ENCODE measurements around the gene KRTAP10-7. TPM values are rescaled to one million over a fixed set of nuclear protein-coding genes. Genes with fewer than 3 reads are reported as not detected.
"Not testable (repeated sequence)": the region's sequence is repeated elsewhere in the genome, so short reads cannot be mapped to it uniquely, and the experiment has no call there.

Gene KRTAP10-7
- total RNA-seq, 6 experiments from 2014 or later = not detected

- 75% methylated on average over 3 of the region's 9 CpGs for WGBS (ENCODE audit: insufficient coverage, low coverage, low lambda C conversion rate, missing lambda C conversion rate)
Measured at GRCh38 chr21:44596068-44596725, 4.2 kb upstream of the KRTAP10-7 start.

GRCh38 chr21:44598061-44598460 is 2.3 kb upstream of the KRTAP10-7 start:
- no peaks in the 10 kb centered on the region for H3K27me3 ChIP-seq
- no peak overlapping the region for H3K27ac ChIP-seq
- DNase-seq = no peak
- WGBS (ENCODE audit: insufficient coverage, low coverage, low lambda C conversion rate, missing lambda C conversion rate) = 77% methylated on average over 11 of the region's 11 CpGs
- H3K4me3 ChIP-seq = no peak overlapping the region
- intact Hi-C loops (cut with DNase I) = no loop called here
- H3K36me3 ChIP-seq = no peaks in the 10 kb centered on the region
- H3K4me1 ChIP-seq = peaks cover 0 to 5% (median 0%) of the 10 kb centered on the region in 4 donors
- TF ChIP-seq POLR2A (IDR thresholded peaks at IDR 0.05) (no peak), CTCF (IDR thresholded peaks at IDR 0.05) (no peak)
- ATAC-seq = no peak
- H3K9me3 ChIP-seq = no peaks in the 10 kb centered on the region

More at GRCh38 chr21:44596068-44596725, 4.2 kb upstream of the KRTAP10-7 start:
- Histone ChIP-seq H3K4me3 (no peak overlapping the region), H3K27ac (no peak overlapping the region), H3K27me3 (no peaks in the 10 kb centered on the region), H3K9me3 (no peaks in the 10 kb centered on the region), H3K36me3 (no peaks in the 10 kb centered on the region), H3K4me1 (peaks cover 0 to 8% (median 0%) of the 10 kb centered on the region in 4 donors)
- intact Hi-C loops (cut with DNase I) = no loop called here
- ATAC-seq = no peak
- TF ChIP-seq CTCF (IDR thresholded peaks at IDR 0.05) (no peak), POLR2A (IDR thresholded peaks at IDR 0.05) (no peak)
- no peak for DNase-seq

GRCh38 chr21:44599264-44600029 is 950 bp upstream of the KRTAP10-7 start:
- no peaks in the 10 kb centered on the region for H3K27me3 ChIP-seq
- no peak overlapping the region for H3K27ac ChIP-seq

GRCh38 chr21:44601091-44601490 is 694 bp downstream of the KRTAP10-7 start:
- ATAC-seq = peak in 1 of 4 donors; percentile 11
- H3K27ac ChIP-seq; H3K4me3 ChIP-seq; H3K27me3 ChIP-seq; H3K4me1 ChIP-seq; H3K9me3 ChIP-seq; H3K36me3 ChIP-seq; intact Hi-C loops (cut with DNase I); DNase-seq: not testable (repeated sequence)
- no CpG with 5 or more reads among the region's 10 CpGs for WGBS (ENCODE audit: insufficient coverage, low coverage, low lambda C conversion rate, missing lambda C conversion rate)

More at GRCh38 chr21:44599264-44600029, 950 bp upstream of the KRTAP10-7 start:
- Histone ChIP-seq H3K9me3 (no peaks in the 10 kb centered on the region), H3K36me3 (no peaks in the 10 kb centered on the region), H3K4me1 (no peaks in the 10 kb centered on the region), H3K4me3 (no peak overlapping the region)
- no peak for ATAC-seq
- WGBS (ENCODE audit: insufficient coverage, low coverage, low lambda C conversion rate, missing lambda C conversion rate) = 86% methylated on average over 6 of the region's 8 CpGs
- no peak for DNase-seq
- no peak for TF ChIP-seq POLR2A (IDR thresholded peaks at IDR 0.05)
- no peak for TF ChIP-seq CTCF (IDR thresholded peaks at IDR 0.05)
- intact Hi-C loops (cut with DNase I) = no loop called here

Measured in right lobe of liver (tissue), 6 donors.